GM12864 (cell line): ENCODE results near the gene POLR3A.

Experiments
- DNase-seq: peaks from one replicate; pipeline ENCODE4 v3.0.0-alpha.2; 2011; ENCODE audit warnings: low read depth
- H3K4me3 ChIP-seq: 2 replicates; pipeline ENCODE4 v1.5.1; 2011; ENCODE audit warnings: mild to moderate bottlenecking, low read depth, low read length, control low read depth
- TF ChIP-seq, protein P1 (sequence below): IDR thresholded peaks from 2 replicates; pipeline ENCODE4 v1.5.1; 2011; ENCODE audit warnings: low read depth, mild to moderate bottlenecking, moderate library complexity, low read length, control low read depth, inconsistent platforms; ENCODE audit errors: missing control alignments

The POLR3A gene

DNA sequence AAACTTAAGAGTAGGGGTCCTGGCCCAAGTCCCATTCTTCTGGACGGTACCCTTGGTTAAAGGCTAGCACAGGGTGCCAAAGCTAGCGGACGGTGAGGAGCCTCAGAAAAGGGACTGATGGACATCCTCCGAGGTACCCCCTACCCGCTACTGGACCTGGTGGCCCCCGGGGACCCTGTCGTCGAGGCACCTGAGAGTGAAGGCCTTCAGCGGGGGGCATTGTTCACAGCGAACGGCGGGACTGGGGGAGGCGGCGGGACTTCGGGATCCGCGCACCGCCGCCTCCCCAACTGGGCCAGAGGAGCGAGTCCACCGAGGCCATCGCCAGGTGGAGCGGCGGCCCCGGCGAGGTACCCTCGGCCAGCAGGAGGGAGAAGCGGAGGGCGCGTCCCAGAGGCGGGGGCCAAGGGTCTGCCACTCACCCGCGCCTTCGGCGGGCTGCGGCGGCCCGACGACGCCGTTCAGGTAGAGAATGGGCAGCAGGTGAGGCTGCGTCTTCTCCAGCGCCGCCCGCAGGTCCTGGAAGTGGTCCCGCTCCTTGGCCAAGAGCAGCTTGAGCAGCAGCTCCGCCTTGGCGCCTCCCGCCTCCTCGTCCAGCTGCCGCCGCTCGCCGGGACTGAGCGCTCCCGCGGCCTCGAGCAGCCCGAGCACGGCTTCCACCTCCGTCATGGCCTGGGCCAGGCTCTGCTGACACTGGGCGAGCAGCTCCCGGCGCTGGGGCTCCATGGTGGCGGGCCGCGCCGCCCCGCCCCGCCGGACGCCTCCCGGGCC is 103.3 kb downstream of the POLR3A start:
- peak overlapping the region; percentile 91 for H3K4me3 ChIP-seq
- TF ChIP-seq, protein P1, sequence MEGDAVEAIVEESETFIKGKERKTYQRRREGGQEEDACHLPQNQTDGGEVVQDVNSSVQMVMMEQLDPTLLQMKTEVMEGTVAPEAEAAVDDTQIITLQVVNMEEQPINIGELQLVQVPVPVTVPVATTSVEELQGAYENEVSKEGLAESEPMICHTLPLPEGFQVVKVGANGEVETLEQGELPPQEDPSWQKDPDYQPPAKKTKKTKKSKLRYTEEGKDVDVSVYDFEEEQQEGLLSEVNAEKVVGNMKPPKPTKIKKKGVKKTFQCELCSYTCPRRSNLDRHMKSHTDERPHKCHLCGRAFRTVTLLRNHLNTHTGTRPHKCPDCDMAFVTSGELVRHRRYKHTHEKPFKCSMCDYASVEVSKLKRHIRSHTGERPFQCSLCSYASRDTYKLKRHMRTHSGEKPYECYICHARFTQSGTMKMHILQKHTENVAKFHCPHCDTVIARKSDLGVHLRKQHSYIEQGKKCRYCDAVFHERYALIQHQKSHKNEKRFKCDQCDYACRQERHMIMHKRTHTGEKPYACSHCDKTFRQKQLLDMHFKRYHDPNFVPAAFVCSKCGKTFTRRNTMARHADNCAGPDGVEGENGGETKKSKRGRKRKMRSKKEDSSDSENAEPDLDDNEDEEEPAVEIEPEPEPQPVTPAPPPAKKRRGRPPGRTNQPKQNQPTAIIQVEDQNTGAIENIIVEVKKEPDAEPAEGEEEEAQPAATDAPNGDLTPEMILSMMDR, result peak; percentile 10
- DNase-seq, result no peak

DNA sequence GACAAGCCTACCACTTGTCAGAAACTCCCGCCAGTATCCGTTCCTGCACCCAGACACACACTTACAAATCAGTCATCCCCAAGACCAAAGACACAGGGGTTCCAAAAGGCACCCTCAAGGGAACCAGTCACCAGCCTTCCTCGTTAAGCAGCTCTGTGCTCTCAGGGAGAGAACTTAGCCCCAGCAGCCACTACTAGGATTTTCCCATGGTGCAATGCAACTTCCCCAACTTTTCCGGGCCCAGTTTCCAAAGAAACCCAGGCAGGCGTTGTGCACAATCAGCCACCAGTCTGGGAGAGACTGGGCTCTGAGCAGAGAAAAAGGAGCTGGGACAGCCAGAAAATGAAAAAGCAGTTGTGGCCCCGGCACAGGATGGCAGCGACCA is 103.9 kb downstream of the POLR3A start:
- peak overlapping the region; percentile 91 for H3K4me3 ChIP-seq
- no peak for DNase-seq
- TF ChIP-seq, protein P1, result no peak

DNA sequence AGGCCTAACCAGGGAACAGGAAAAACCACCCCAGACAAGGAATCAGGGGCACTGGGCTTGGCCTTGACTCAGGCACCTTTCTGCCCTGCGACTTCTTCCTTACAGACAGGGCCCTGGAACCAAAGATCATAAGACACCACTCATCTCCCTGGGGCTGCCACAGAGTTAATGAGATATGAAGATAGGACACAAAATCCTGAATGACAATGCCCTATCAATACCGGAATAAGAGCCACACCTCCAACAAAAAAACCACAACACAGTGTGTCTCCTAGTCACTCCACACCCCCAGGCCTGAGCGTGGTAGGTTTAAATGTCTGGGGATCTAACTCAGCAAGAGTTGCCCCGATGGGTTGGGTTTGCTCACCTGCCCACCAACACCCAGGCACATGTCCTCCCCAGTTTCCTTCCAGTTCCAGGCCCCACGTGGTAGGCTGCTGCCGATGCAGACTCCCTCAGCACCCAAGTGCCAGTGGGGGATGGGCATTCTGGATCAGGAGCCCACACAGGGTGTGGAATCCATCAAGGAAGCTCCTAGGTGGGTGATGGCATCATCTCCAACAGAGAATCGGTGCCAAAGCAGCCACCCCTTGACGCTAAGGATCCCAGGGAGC is 106.6 kb downstream of the POLR3A start:
- TF ChIP-seq, protein P1, result no peak
- no peak for DNase-seq
- no peak overlapping the region for H3K4me3 ChIP-seq

DNA sequence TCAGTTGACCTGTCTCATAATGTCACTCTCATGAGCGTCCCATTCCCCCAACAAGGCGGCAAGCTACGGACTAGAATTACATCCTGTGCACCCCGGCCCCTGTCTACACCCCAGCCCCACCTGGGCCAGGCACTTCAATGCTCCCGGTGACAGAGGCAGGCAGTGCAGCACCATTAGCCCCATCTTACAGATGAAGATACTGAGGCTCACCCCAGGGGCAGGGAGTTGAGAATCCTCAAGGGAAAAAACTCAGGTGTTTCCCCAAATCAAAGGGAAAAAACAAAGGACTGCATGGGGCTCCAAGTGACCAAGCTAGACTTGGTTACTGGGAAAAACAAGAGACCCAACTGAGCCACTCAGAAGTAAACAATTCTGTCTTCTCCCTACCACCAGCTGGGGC is 107.3 kb downstream of the POLR3A start:
- H3K4me3 ChIP-seq, result no peak overlapping the region
- TF ChIP-seq, protein P1, result no peak
- no peak for DNase-seq

DNA sequence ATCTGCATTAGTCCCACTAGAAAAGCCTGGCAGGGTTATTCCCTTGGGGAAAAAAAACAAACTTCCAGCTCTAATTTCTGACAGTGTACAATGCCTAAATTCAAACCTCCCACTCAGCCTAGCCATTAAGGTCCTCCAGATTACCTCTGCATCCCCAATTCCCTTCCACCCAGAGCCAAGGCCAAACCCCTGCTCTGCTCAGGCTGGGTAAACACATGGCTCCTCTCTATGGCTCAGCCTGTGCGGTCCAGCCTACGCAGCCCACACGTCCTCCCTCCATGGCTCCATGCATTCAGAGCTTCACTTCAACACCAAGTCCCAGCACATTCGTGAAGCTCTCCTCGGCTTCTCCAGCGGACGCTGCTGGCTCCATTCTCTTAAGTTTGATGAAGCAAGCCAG is 107.9 kb downstream of the POLR3A start:
- TF ChIP-seq, protein P1, result no peak
- H3K4me3 ChIP-seq, result no peak overlapping the region
- DNase-seq, result no peak

DNA sequence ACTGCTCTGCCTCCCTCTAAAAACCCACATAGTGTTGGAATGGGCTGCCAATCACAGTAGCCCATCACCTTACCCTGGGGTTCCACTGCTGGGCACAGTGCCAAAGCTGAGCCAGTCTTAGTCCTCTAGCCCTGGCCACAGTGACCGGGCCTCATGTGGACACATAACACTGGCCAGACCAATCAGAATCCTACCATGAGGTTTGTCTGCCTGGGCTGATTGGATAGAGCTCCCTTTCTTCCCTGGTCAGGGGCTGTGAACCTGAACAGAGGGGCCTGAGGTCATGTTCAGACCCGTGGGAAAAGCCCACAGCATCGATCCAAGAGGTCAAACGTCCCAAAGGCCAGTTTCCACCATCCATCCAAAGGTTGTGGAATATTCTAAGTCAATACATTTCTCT is 108.8 kb downstream of the POLR3A start:
- no peak overlapping the region for H3K4me3 ChIP-seq
- TF ChIP-seq, protein P1, result no peak
- no peak for DNase-seq

DNA sequence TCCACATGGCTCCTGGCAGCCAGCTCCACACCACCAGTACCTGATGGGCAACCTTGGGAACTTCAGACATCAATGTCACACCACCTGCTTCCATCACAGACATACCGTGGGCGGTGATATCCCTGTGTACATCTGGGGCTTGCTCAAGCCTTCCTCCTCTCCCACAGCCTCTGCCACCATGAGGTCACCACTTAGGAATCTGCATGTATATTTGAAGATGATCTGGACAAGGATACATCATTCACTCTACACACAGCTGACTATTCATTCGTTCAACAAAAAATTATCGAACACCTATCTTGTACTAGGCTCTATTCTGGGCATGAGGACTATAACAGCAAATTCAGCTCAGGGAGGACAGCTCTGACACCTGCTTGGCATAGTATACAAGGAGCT is 109.6 kb downstream of the POLR3A start:
- H3K4me3 ChIP-seq, result no peak overlapping the region
- TF ChIP-seq, protein P1, result no peak
- DNase-seq, result no peak
